Measurements from ENCODE around the gene RSPH3. TPM values are rescaled to one million over a fixed set of nuclear protein-coding genes. Genes with fewer than 3 reads are reported as not detected.
"Not testable (repeated sequence)": the region's sequence is repeated elsewhere in the genome, so short reads cannot be mapped to it uniquely, and the experiment has no call there.

RSPH3 gene
- total RNA-seq, 1 donor from 2014 or later = 4.7 TPM

- no peak for DNase-seq (ENCODE audit: extremely low read depth, low read depth, low spot score)
Measured at GRCh38 chr6:158987657-158988056, 12.3 kb downstream of the RSPH3 start.

- DNase-seq (ENCODE audit: extremely low read depth, low read depth, low spot score) = no peak
Measured at GRCh38 chr6:158978757-158979156, 21.2 kb downstream of the RSPH3 start.

- DNase-seq (ENCODE audit: extremely low read depth, low read depth, low spot score) = no peak
Measured at GRCh38 chr6:158977382-158977781, 22.6 kb downstream of the RSPH3 start.

DNA sequence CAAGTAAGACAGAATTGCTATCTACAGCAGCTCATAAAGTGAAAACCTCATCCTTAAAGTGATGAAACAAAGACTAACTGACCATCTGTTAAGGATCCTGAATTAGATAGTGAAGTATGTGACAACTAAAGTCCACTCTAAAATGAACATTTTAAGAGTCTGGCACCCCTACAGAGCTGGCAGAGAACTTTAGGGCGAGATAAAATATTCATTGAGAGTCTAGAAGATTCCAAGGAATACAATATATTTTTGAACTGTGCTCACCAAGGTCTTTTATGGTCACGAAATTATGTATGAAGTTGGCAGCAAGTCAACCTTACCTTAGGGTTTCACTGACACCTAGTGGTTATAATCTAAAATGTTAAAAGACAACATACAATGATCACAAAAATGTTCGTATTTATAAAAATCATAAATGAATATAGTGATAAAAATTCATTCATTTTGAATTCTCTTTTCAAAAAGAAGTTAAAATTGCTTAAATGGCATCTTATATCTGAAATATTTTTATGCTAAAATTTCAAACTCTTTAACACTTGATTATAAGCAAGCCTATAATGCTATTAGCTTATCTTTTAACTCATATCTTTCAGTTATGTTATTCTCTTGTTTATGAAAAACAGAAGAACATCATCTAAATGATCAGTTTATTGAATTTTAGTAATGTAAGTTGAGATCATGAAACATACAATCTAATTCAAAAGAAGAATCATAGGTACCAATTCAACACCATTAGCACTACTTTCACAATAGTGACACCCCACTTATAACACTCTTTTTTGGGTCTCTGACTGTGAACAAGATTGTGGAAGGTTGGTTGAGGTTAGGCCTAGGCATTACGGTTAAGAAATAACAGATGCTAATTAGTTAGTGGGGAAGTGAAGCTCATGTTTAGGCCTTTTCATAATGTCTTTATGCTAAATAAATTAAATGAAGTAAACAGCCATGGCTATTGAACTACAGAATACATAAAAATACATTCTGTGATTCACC, 27.5 kb downstream of the RSPH3 start:
- DNase-seq (ENCODE audit: extremely low read depth, low read depth, low spot score) = peak; percentile 57

DNA sequence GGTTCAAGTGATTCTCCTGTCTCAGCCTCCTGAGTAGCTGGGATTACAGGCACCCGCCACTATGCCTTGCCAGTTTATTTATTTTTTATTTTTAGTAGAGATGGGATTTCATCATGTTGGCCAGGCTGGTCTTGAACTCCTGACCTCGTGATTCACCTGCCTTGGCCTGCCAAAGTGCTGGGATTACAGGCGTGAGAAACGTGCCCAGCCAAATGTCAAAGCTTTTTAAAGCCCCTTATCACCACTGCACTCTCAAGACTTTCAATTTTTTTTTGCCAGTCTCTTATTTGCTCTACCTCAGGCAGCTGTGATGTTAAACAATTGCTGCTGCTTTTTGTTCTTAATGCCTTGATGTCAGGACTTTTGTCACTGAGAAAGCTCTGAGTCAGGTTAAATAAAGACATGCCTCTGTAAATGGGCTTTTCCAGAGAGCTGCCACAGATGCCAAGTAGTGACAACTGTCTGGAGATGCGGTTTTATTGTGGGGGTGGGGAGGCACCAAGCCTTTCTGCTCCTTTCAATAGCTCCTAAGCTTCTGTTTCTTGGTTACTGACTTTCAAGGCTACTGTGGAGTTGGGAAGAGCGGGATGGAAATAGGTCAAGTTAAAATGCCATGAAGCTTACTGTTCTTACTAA, 29.2 kb downstream of the RSPH3 start:
- DNase-seq (ENCODE audit: extremely low read depth, low read depth, low spot score) = no peak

DNA sequence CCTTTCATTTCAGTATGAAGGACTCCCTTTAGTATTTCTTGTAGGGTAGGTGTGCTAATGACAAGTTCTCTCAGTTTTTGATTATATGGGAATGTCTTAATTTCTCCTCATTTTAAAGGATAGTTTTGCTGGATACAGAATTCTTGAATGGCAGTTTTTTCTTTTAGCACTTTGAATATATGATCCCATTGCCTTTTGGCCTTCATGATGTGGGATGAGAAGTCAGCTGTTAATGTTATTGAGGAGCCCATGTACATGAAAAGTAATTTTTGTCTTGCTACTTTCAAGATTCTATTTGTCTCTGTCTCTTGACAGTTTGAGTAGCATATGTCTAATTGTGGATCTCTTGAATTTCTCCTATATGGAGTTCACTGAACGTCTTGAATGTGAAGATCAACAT, 30.9 kb downstream of the RSPH3 start:
- DNase-seq (ENCODE audit: extremely low read depth, low read depth, low spot score) = no peak

GRCh38 chr6:158963020-158963808, 36.8 kb downstream of the RSPH3 start:
- no peak for DNase-seq (ENCODE audit: extremely low read depth, low read depth, low spot score)

GRCh38 chr6:158962371-158962770, 37.6 kb downstream of the RSPH3 start:
- no peak for DNase-seq (ENCODE audit: extremely low read depth, low read depth, low spot score)

- DNase-seq (ENCODE audit: extremely low read depth, low read depth, low spot score) = no peak
Measured at GRCh38 chr6:158960026-158960425, 40.0 kb downstream of the RSPH3 start.

- DNase-seq (ENCODE audit: extremely low read depth, low read depth, low spot score) = no peak
Measured at GRCh38 chr6:158959552-158959951, 40.5 kb downstream of the RSPH3 start.

DNA sequence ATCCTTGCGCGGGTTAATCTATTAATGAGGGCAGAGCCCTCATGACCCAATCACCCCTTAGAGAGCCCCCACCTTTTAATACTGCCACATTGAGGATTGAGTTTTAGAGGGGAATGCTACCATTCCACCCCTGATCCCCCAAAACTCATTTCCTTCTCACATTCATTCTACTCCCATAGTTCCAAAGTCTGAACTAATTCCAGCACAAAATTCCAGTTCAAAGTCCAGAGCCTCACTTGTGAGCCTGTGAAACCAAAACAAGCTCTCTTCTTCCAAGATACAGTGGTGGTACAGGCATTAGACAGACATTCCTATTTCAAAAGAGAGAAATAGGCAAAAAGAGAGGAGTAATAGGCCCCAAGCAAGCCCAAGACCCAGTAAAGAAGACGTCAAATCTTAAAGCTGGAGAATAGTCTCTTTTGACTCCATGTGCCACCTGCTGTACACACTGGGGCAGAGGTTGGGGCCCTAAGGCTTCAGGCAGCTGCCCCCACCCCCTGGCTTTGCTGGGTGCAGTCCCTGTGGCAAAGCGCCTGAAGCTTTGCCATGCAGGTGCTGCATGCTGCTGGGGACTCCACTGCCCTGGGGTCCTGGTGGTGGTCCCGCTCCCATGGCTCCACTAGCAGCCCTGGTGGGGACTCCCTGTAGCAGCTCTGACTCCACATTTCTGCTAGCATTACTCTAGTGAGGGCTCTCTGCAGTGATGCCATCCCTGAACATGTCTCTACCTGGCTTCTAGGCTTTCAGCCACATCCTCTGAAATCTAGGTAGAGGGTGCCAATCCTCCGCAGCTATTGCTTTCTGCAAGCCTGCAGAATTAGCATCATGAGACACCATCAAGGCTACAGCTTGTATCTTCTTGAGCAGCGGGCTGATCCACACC, 41.3 kb downstream of the RSPH3 start:
- no peak for DNase-seq (ENCODE audit: extremely low read depth, low read depth, low spot score)

DNA sequence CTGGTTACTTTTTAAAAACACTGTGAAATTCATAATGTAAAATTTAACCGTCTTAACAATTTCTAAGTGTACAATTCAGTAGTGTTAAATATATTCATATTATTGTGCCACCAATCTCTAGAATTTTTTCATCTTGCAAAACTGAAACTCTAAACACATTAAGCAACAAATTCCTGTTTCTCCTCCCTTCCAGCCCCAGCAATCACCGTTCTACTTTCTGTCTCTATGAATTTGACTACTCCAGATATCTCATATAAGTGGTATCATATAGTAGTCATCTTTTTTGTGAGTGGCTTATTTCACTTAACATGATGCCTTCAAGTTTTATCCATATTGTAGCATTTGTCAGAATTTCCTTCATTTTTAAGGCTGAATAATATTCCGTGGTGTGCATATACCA, 44.7 kb downstream of the RSPH3 start:
- no peak for DNase-seq (ENCODE audit: extremely low read depth, low read depth, low spot score)

- DNase-seq (ENCODE audit: extremely low read depth, low read depth, low spot score) = no peak
Measured at GRCh38 chr6:158954753-158955152, 45.2 kb downstream of the RSPH3 start.

DNA sequence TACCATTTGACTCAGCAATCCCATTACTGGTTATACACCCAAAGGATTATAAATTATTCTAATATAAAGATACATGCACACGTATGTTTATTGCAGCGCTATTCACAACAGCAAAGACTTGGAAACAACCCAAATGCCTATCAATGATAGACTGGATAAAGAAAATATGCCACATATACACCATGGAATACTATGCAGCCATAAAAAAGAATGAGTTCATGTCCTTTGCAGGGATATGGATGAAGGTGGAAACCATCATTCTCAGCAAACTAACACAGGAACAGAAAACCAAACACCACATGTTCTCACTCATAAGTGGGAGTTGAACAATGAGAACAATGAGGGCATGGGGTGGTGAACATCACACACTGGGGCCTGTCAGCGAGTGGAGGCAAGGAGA, 48.0 kb downstream of the RSPH3 start:
- DNase-seq (ENCODE audit: extremely low read depth, low read depth, low spot score) = not testable (repeated sequence)

GRCh38 chr6:158951565-158951964, 48.4 kb downstream of the RSPH3 start:
- not testable (repeated sequence) for DNase-seq (ENCODE audit: extremely low read depth, low read depth, low spot score)

DNA sequence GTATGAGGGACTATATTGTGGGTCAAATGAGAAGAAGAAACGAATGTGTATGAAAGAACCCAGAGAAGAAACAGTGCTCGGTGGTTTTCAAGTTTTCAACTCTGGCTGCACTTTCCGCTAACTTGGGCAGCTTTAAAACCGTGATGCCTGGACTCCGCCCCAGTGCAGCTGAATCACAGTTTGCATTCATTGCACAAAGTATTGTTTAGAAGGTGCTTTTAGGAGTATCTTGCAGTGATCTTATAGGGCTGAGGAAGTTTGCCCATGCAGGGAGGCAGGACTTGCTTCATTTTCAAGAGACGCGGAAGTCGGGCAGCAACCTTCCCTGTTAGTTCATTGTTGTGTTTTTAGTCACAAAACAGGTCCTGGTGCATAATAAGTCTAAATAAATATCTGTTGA, 52.7 kb downstream of the RSPH3 start:
- DNase-seq (ENCODE audit: extremely low read depth, low read depth, low spot score) = no peak

- DNase-seq (ENCODE audit: extremely low read depth, low read depth, low spot score) = no peak
Measured at GRCh38 chr6:158943380-158944032, 56.5 kb downstream of the RSPH3 start.

GRCh38 chr6:158942349-158942748, 57.7 kb downstream of the RSPH3 start:
- DNase-seq (ENCODE audit: extremely low read depth, low read depth, low spot score) = no peak

DNA sequence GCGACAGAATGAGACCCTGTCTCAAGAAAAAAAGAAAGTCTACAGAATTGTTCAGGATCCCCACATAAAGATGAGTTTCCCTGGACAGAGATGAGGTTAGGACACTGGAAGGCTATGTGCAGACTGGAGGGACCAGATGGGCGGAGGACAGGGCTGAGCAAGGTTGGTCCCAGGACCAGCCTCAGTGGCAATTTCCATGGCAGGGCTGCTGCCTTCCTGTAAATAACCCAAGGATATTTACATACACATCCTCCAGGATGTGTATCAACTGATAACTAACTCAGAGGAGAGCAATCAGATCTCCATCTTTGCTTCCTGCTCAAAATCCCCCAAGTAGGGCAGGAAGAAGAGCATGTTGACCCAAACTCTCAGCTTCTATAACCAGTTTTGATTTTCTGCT, 58.8 kb downstream of the RSPH3 start:
- DNase-seq (ENCODE audit: extremely low read depth, low read depth, low spot score) = no peak
